Measurements from ENCODE around the gene IFNL1. TPM values are rescaled to one million over a fixed set of nuclear protein-coding genes. Genes with fewer than 3 reads are reported as not detected.

IFNL1 gene
- total and polyA plus RNA-seq, 9 of the 15 experiments (the other 6 are each of a cell fraction or from before 2014, with no cell fraction given) = not detected

DNA sequence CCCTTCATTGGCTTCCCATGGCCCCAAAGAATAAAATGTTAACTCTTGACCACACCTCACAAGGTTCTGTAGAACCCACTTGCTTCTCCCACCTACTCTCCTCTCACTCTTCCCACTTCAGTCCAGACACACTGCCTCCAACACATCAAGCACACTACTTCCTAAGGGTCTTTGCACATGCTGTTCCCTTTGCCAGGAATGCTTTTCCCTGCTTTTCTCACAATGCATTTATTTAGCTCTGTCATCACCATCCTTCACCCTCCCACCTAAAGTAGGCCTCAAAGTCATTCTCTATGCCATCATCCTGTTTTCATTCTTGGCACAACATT, 7.9 kb downstream of the IFNL1 start:
- no peak for FAIRE-seq
- DNase-seq (ENCODE audit: extremely low read depth in 1 of 4, low spot score in 3 of 4) = no peak
- in situ Hi-C loops (cut with MboI) = no loop called here
- H3K27me3 ChIP-seq (ENCODE audit: control insufficient read depth in 2 of 2, insufficient read depth in 2 of 2, low read length in 2 of 2) = no peaks in the 10 kb centered on the region
- H3K9ac ChIP-seq (ENCODE audit: insufficient read depth in 1 of 2, low read depth in 2 of 2, low read length in 2 of 2) = no peak overlapping the region
- no peaks in the 10 kb centered on the region for H4K20me1 ChIP-seq (replicated peaks; ENCODE audit: control insufficient read depth, insufficient read depth, low read length)
- no peak for ATAC-seq
- no TSS peak for BruUV-seq (replicated peaks)
- no peak overlapping the region for H3K27ac ChIP-seq (ENCODE audit: extremely low read depth, low read depth, low read length)
- peaks cover 25 to 30% of the 10 kb centered on the region in 2 experiments for H3K4me1 ChIP-seq (replicated peaks in 1 of 2; ENCODE audit: control insufficient read depth in 2 of 2, insufficient read depth in 2 of 2, low read length in 2 of 2)
- TF ChIP-seq BCOR (IDR thresholded peaks at IDR 0.05) (peak; percentile 32; the same call in 1 of the 2 replicates), KLF16 (IDR thresholded peaks at IDR 0.05) (no peak)
- no peak overlapping the region for H2AFZ ChIP-seq (ENCODE audit: low read depth, low read length)
- peaks cover 10% of the 10 kb centered on the region; the same call in 1 of the 3 replicates for H3K36me3 ChIP-seq (ENCODE audit: control insufficient read depth, insufficient read depth, low read length)
- intact Hi-C loops (cut with micrococcal nuclease) = loop anchor here (10.0 kb wide), 1 partner anchor 49 kb away; no protein-coding TSS in a partner anchor
- H3K9me1 ChIP-seq (ENCODE audit: control insufficient read depth, insufficient read depth, low read length) = no peaks in the 10 kb centered on the region
- no peak overlapping the region for H3K4me3 ChIP-seq
- ChIA-PET CTCF (ENCODE audit: low intra/inter-chr PET ratio) (no interaction called here), POLR2A (interaction anchor here (0.7 kb wide), 1 partner anchor 13 kb away, joined by 3 read pairs; no protein-coding TSS in a partner anchor)
- H3K79me2 ChIP-seq (ENCODE audit: control insufficient read depth, insufficient read depth, low read length) = no peaks in the 10 kb centered on the region
- H3K4me2 ChIP-seq (ENCODE audit: insufficient read depth, low read length) = no peak overlapping the region
- no peaks in the 10 kb centered on the region for H3K9me3 ChIP-seq (replicated peaks; ENCODE audit: control insufficient read depth, insufficient read depth, low read depth, low read length)

DNA sequence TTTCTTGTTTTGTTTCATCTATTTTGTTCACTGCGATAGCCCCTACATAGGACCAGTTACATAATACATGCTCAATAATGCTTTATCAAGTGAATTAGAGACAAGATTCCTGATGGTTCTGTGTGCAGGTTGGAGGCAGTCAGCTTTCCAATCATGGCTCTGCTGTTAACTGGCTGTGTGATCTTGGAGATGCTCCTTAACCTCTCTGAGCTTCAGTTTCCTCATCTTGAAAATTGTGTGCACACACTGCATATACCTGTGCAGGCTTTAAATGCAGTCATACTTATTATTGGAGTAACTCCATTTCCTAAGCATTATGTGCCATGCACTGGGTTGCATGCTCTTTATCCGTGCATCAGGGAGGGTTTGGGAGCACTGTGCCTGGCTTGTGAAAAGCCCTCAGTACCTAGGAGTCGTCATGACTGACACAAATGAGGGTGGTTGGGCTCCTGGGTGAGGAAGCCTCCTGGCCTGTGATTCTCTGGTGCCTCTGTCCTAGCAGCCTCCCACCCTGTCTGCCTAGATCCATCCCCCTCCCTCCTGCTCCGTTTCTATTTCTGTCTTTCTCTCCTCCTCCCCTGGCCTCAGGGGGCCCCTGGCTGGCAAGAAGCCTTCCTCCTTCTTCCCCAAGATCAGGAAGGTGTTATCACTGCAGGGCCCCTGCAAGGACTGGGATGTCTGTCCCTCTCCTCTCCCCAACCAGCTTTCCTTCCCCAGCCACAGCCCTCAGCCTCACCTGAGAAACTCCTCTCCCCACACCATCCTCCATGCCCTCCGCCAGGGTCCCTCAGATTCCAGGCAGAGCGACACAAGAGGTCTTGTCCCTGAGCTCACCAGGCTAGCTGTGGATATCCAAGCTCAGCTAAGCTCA, 8.7 kb downstream of the IFNL1 start:
- TF ChIP-seq TCF7L2 (IDR thresholded peaks at IDR 0.05; ENCODE audit: low read depth, low read length) (no peak), ZFP36 (IDR thresholded peaks at IDR 0.05; ENCODE audit: low read depth, low read length, partially characterized antibody) (peak; percentile 72), KDM1A (IDR thresholded peaks at IDR 0.05) (peak in 1 of 2 experiments; percentile 59; a peak in 2 of 4 replicates), BCOR (IDR thresholded peaks at IDR 0.05) (peak; percentile 39), RFX1 (IDR thresholded peaks at IDR 0.05) (no peak), RBM25 (IDR thresholded peaks at IDR 0.05; ENCODE audit: low read depth, low read length, severe bottlenecking) (peak; percentile 81)
- DNase-seq (ENCODE audit: extremely low read depth in 1 of 4, low spot score in 3 of 4) (peak in 2 of 4 experiments; percentile 9 to 30), FAIRE-seq (no peak), ATAC-seq (no peak)
- Histone ChIP-seq H3K9me3 (replicated peaks; ENCODE audit: control insufficient read depth, insufficient read depth, low read depth, low read length) (no peaks in the 10 kb centered on the region), H2AFZ (ENCODE audit: low read depth, low read length) (no peak overlapping the region), H3K4me1 (replicated peaks in 1 of 2; ENCODE audit: control insufficient read depth in 2 of 2, insufficient read depth in 2 of 2, low read length in 2 of 2) (peaks cover 32 to 33% of the 10 kb centered on the region in 2 experiments), H3K4me2 (ENCODE audit: insufficient read depth, low read length) (no peak overlapping the region), H3K4me3 (no peak overlapping the region), H4K20me1 (replicated peaks; ENCODE audit: control insufficient read depth, insufficient read depth, low read length) (no peaks in the 10 kb centered on the region), H3K79me2 (ENCODE audit: control insufficient read depth, insufficient read depth, low read length) (peaks cover 5% of the 10 kb centered on the region; the same call in 2 of the 3 replicates), H3K36me3 (ENCODE audit: control insufficient read depth, insufficient read depth, low read length) (peaks cover 13% of the 10 kb centered on the region; the same call in 1 of the 3 replicates), H3K27ac (ENCODE audit: extremely low read depth, low read depth, low read length) (no peak overlapping the region), H3K9me1 (ENCODE audit: control insufficient read depth, insufficient read depth, low read length) (no peaks in the 10 kb centered on the region), H3K9ac (ENCODE audit: insufficient read depth in 1 of 2, low read depth in 2 of 2, low read length in 2 of 2) (peak overlapping the region in 1 of 2 experiments; percentile 26; a peak in 2 of 4 replicates), H3K27me3 (ENCODE audit: control insufficient read depth in 2 of 2, insufficient read depth in 2 of 2, low read length in 2 of 2) (no peaks in the 10 kb centered on the region)
- BruUV-seq (replicated peaks) = no TSS peak
- intact Hi-C loops (cut with micrococcal nuclease) (loop anchor here (10.0 kb wide), 1 partner anchor 50 kb away; no protein-coding TSS in a partner anchor), in situ Hi-C loops (cut with MboI) (no loop called here)
- WGBS (ENCODE audit: insufficient coverage, low coverage, missing lambda C conversion rate) = 34% methylated on average over 5 of the region's 6 CpGs
- ChIA-PET CTCF (ENCODE audit: low intra/inter-chr PET ratio) (no interaction called here), POLR2A (interaction anchor here (0.7 kb wide), 1 partner anchor 13 kb away, joined by 3 read pairs; no protein-coding TSS in a partner anchor)
